Measurements from ENCODE around the gene CDKAL1. TPM values are rescaled to one million over a fixed set of nuclear protein-coding genes. Genes with fewer than 3 reads are reported as not detected.

CDKAL1 gene
- total and polyA plus RNA-seq, 2 donors (not counting 3 experiments of a cell fraction or from before 2014, with no cell fraction given): 6.1 to 20.5 TPM

- H3K9ac ChIP-seq (replicated peaks; ENCODE audit: extremely low read depth, insufficient read depth, low read length): no peak overlapping the region
- ChIA-PET POLR2A (no interaction called here), CTCF (no interaction called here)
- FAIRE-seq (no peak), DNase-seq (ENCODE audit: low read depth, low spot score) (no peak)
- BruUV-seq (replicated peaks): no TSS peak
- TF ChIP-seq POLR2A (IDR thresholded peaks at IDR 0.05; ENCODE audit: low read depth, low read length) (no peak), MYC (IDR thresholded peaks at IDR 0.05; ENCODE audit: low read depth, low read length) (no peak), POLR2AphosphoS5 (IDR thresholded peaks at IDR 0.05; ENCODE audit: insufficient read depth, low read depth, low read length) (no peak), FOS (IDR thresholded peaks at IDR 0.05; ENCODE audit: borderline replicate concordance, insufficient read depth, low read length) (no peak), EZH2 (IDR thresholded peaks at IDR 0.05; ENCODE audit: borderline replicate concordance, low read depth, low read length, severe bottlenecking) (no peak), JUN (IDR thresholded peaks at IDR 0.05; ENCODE audit: borderline replicate concordance, insufficient read depth, insufficient read length, low read depth) (no peak), GATA2 (IDR thresholded peaks at IDR 0.05; ENCODE audit: insufficient read depth, insufficient read length, low read depth, low read length) (no peak)
- TF ChIP-seq, protein P1, sequence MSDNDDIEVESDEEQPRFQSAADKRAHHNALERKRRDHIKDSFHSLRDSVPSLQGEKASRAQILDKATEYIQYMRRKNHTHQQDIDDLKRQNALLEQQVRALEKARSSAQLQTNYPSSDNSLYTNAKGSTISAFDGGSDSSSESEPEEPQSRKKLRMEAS (IDR thresholded peaks at IDR 0.05; ENCODE audit: insufficient read depth, insufficient read length): no peak
- TF ChIP-seq, protein P2, sequence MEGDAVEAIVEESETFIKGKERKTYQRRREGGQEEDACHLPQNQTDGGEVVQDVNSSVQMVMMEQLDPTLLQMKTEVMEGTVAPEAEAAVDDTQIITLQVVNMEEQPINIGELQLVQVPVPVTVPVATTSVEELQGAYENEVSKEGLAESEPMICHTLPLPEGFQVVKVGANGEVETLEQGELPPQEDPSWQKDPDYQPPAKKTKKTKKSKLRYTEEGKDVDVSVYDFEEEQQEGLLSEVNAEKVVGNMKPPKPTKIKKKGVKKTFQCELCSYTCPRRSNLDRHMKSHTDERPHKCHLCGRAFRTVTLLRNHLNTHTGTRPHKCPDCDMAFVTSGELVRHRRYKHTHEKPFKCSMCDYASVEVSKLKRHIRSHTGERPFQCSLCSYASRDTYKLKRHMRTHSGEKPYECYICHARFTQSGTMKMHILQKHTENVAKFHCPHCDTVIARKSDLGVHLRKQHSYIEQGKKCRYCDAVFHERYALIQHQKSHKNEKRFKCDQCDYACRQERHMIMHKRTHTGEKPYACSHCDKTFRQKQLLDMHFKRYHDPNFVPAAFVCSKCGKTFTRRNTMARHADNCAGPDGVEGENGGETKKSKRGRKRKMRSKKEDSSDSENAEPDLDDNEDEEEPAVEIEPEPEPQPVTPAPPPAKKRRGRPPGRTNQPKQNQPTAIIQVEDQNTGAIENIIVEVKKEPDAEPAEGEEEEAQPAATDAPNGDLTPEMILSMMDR (IDR thresholded peaks at IDR 0.05; ENCODE audit: extremely low read depth in 1 of 2, insufficient read depth in 1 of 2, low read depth in 1 of 2, low read length in 2 of 2): no peak
- no peaks in the 10 kb centered on the region for H3K27me3 ChIP-seq (ENCODE audit: control insufficient read depth in 2 of 2, insufficient read depth in 2 of 2, low read length in 2 of 2)
- no peak overlapping the region for H2AFZ ChIP-seq (ENCODE audit: low read depth, low read length)
- no peak overlapping the region for H3K4me3 ChIP-seq (replicated peaks in 1 of 3; ENCODE audit: insufficient read depth in 1 of 3, low read depth in 1 of 3, low read length in 3 of 3)
- dilution Hi-C loops (cut with MboI; ENCODE audit: extremely low pct_ligation_motif_present, low sequenced_read_pairs) (no loop called here), intact Hi-C loops (cut with micrococcal nuclease) (no loop called here)
- no peak overlapping the region for H3K27ac ChIP-seq (ENCODE audit: insufficient read depth, low read depth, low read length)
- H3K9me1 ChIP-seq (replicated peaks; ENCODE audit: control insufficient read depth, extremely low read depth, insufficient read depth, low read length): no peaks in the 10 kb centered on the region
- no peak overlapping the region for H3K4me2 ChIP-seq (ENCODE audit: insufficient read depth, low read length)
- no peaks in the 10 kb centered on the region for H3K9me3 ChIP-seq (replicated peaks; ENCODE audit: control insufficient read depth, insufficient read depth, low read length)
- no peaks in the 10 kb centered on the region for H3K4me1 ChIP-seq (ENCODE audit: control insufficient read depth, extremely low read depth, insufficient read depth, low read length)
- H4K20me1 ChIP-seq (replicated peaks; ENCODE audit: control insufficient read depth, extremely low read depth, insufficient read depth, low read length): no peaks in the 10 kb centered on the region
- H3K79me2 ChIP-seq (ENCODE audit: control insufficient read depth, insufficient read depth, low read length): no peaks in the 10 kb centered on the region
- no peaks in the 10 kb centered on the region for H3K36me3 ChIP-seq (ENCODE audit: control insufficient read depth in 2 of 2, extremely low read depth in 1 of 2, insufficient read depth in 2 of 2, low read length in 2 of 2)
These were observed 638.8 kb downstream of the CDKAL1 start for GRCh38 chr6:21173031-21173430.
